Uterus (tissue), 4 donors: ENCODE data around the gene RGS1. TPM values are rescaled to one million over a fixed set of nuclear protein-coding genes. Genes with fewer than 3 reads are reported as not detected.

ENCODE experiments used
- DNase-seq, 2 donors: peaks; one replicate each; pipeline ENCODE4 v3.0.0-alpha.2; 2019 to 2020
- H3K27ac ChIP-seq, 2 donors: fragments of 200-600 bp; sonication (generic); 1 replicate in 1 of 2; 2 replicates in 1 of 2; pipeline ENCODE4 v1.5.1; 2016 to 2018
- H3K27me3 ChIP-seq, 2 donors: fragments of 200-600 bp; sonication (generic); one replicate each; pipeline ENCODE4 v1.5.1; 2018 to 2019; ENCODE audit warnings: control low read depth in 1 of 2
- H3K36me3 ChIP-seq, 2 donors: fragments of 200-600 bp; sonication (generic); one replicate each; pipeline ENCODE4 v1.5.1; 2019; ENCODE audit warnings: control low read depth in 1 of 2
- H3K4me1 ChIP-seq, 2 donors: fragments of 200-600 bp; sonication (generic); one replicate each; pipeline ENCODE4 v1.5.1; 2018 to 2019; ENCODE audit warnings: control low read depth in 1 of 2
- H3K4me3 ChIP-seq, 2 donors: fragments of 200-600 bp; sonication (generic); 1 replicate in 1 of 2; 2 replicates in 1 of 2; pipeline ENCODE4 v1.5.1; 2018 to 2019; ENCODE audit warnings: mild to moderate bottlenecking in 1 of 2
- H3K9me3 ChIP-seq, 2 donors: fragments of 200-600 bp; sonication (generic); one replicate each; pipeline ENCODE4 v1.5.1; 2019; ENCODE audit warnings: control low read depth in 1 of 2
- POLR2A ChIP-seq, 2 donors: fragments of 450-650 bp; IDR thresholded peaks; one replicate each; pipeline ENCODE4 v1.6.1; 2016; ENCODE audit warnings: antibody characterized with exemption in 2 of 2, mild to moderate bottlenecking in 1 of 2, moderate library complexity in 1 of 2
- intact Hi-C: fragments of 100-400 bp; cut with DNase I; formaldehyde crosslinking; loops from one replicate; pipeline ENCODE4 v1.15.1; 2023; ENCODE audit warnings: low total_unique reads
- total RNA-seq, 4 donors: library from RNA; depleted of rRNA in 3 of 4; stranded (reverse); fragments of >200 nt in 3 of 4; gene quantifications; one replicate each; pipeline versions ENCODE4 v1.1.0 to v1.2.4, GENCODE V29; 2014 to 2023
- TF ChIP-seq, protein P1 (sequence below), 4 experiments: fragments of 200-600 bp in 2 of 4; fragments of 450-650 bp in 2 of 4; sonication (generic) in 2 of 4; IDR thresholded peaks; one replicate each; pipeline ENCODE4 v1.5.1; 2016 to 2019; ENCODE audit warnings: antibody characterized with exemption in 4 of 4, mild to moderate bottlenecking in 2 of 4, moderate library complexity in 1 of 4
- donor health status: DM: yes; HTN: yes; CAD: no.

The RGS1 gene
- total RNA-seq, 4 donors from 2014 or later = 10.7 to 31.5 (median 23.7) TPM

DNA sequence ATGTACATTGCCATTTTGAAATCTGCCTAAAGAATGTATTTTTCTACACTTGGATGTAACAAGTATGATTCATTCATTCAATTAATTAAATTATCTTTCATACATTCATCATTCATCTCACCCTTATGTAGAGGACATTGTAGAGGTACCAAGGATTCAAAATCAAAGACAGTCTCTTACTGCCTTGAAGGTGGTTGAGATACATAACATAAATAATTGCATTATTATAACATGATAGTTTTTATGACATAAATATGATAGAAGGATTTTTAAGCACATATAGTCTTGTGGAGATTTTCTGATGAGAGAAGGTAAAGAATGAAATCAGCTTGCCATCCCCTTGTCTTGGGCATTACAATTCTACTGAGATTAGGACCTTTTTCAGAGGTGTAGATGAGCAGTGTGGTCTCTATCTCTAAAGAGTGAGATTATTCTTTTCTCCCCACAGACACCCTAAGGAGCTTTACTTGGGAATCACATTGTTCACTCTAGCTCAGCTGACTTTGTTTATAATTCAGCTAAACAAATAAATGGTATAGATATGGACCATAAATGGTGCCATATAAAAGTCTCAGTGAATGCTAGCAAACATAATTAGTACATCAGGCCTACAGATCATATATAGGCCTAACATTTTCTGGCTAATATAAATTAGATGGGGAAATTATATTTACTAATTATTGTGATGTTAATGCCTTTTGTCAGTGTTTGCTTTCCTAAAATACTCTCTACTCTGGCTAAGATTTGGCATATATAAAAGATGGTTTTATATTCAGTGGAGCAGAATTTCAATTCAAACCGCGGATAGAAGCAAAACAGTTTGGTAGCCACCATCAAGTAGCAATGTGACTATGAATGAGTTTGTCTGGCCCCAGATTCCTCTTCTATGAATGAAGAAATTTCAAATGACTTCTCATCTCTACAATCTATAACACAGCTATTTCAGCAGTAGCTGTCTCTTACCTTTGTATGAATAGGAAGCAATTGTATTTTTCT is 1.9 kb downstream of the RGS1 start:
- H3K9me3 ChIP-seq = no peaks in the 10 kb centered on the region
- TF ChIP-seq, protein P1, sequence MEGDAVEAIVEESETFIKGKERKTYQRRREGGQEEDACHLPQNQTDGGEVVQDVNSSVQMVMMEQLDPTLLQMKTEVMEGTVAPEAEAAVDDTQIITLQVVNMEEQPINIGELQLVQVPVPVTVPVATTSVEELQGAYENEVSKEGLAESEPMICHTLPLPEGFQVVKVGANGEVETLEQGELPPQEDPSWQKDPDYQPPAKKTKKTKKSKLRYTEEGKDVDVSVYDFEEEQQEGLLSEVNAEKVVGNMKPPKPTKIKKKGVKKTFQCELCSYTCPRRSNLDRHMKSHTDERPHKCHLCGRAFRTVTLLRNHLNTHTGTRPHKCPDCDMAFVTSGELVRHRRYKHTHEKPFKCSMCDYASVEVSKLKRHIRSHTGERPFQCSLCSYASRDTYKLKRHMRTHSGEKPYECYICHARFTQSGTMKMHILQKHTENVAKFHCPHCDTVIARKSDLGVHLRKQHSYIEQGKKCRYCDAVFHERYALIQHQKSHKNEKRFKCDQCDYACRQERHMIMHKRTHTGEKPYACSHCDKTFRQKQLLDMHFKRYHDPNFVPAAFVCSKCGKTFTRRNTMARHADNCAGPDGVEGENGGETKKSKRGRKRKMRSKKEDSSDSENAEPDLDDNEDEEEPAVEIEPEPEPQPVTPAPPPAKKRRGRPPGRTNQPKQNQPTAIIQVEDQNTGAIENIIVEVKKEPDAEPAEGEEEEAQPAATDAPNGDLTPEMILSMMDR (IDR thresholded peaks at IDR 0.05) = no peak
- no peak for TF ChIP-seq POLR2A (IDR thresholded peaks at IDR 0.05)
- H3K4me3 ChIP-seq = no peak overlapping the region
- no peaks in the 10 kb centered on the region for H3K4me1 ChIP-seq
- no peaks in the 10 kb centered on the region for H3K27me3 ChIP-seq
- H3K36me3 ChIP-seq = no peaks in the 10 kb centered on the region
- H3K27ac ChIP-seq = no peak overlapping the region
- intact Hi-C loops = no loop called here
- no peak for DNase-seq

DNA sequence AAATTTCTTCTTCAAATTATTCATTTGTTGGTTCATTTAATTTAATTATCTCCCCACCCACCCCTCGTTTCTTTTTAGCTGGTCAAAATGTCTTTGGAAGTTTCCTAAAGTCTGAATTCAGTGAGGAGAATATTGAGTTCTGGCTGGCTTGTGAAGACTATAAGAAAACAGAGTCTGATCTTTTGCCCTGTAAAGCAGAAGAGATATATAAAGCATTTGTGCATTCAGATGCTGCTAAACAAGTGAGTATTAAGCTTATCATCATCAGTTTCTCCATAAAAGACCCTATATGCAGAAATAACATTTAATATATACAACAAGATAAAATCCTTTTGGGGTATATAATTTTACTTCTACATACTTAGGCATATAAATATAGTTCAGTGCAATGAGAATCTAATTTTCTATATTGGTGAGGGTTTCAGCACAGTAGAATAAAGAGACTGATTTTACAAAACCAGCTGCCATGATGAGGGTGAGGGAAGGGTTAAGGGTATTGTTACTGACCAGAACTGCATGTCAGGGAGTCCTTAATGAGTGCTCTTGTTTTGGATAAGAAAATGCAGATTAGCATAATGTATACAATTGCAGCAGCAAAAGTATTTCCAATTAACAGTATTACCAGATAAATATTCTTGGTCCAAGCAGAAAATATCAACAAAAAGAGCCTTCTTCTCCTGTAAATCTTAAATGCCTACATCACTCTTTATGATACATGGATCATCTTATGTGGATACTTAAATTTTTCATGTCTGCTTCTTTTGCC is 2.8 kb downstream of the RGS1 start:
- Histone ChIP-seq H3K4me1 (no peaks in the 10 kb centered on the region), H3K9me3 (no peaks in the 10 kb centered on the region), H3K4me3 (no peak overlapping the region), H3K27ac (no peak overlapping the region), H3K27me3 (no peaks in the 10 kb centered on the region), H3K36me3 (no peaks in the 10 kb centered on the region)
- TF ChIP-seq, protein P1 (IDR thresholded peaks at IDR 0.05) = no peak
- intact Hi-C loops = no loop called here
- DNase-seq = no peak

DNA sequence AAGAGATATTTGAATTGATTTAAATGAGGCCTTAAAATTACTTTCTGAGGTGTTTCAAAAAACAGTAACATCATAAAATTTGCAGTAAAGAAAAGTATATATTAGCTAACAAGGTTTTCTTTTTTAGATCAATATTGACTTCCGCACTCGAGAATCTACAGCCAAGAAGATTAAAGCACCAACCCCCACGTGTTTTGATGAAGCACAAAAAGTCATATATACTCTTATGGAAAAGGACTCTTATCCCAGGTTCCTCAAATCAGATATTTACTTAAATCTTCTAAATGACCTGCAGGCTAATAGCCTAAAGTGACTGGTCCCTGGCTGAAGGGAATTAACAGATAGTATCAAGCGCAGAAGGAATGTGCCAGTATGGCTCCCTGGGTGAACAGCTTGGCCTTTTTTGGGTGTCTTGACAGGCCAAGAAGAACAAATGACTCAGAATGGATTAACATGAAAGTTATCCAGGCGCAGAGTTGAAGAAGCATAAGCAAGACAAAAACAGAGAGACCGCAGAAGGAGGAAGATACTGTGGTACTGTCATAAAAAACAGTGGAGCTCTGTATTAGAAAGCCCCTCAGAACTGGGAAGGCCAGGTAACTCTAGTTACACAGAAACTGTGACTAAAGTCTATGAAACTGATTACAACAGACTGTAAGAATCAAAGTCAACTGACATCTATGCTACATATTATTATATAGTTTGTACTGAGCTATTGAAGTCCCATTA is 3.6 kb downstream of the RGS1 start:
- intact Hi-C loops = no loop called here
- Histone ChIP-seq H3K36me3 (no peaks in the 10 kb centered on the region), H3K27ac (no peak overlapping the region), H3K4me1 (no peaks in the 10 kb centered on the region), H3K27me3 (no peaks in the 10 kb centered on the region), H3K4me3 (no peak overlapping the region), H3K9me3 (no peaks in the 10 kb centered on the region)
- DNase-seq = no peak
- TF ChIP-seq, protein P1 (IDR thresholded peaks at IDR 0.05) = no peak
- TF ChIP-seq POLR2A (IDR thresholded peaks at IDR 0.05) = no peak

DNA sequence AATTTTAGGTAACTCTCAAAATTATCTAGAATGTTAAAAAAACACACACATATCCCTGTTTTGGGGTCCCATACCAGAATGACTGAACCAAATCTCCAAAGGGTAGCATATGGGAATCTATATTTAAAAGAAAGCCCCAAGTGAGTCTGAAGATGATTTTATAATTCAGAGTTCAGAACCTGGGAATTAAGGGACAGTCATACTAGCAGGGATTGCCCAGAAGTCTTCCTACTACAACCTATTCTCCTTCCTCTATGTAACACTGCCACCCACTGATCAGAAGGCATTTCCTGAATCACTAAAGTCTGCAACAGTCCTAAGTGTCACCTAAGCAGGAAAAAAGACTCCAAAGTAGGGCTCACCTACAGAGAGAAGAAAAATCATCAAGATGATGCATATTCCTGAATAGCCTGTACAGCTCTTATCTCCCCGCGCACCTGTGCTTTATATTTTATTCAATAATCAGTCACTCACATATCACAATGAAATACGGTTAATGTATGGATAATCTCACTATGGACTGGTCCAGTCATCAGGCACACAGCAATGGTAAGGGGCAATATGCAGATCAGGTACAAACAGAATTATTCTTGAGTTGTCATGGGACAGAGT is 4.9 kb downstream of the RGS1 start:
- TF ChIP-seq, protein P1 (IDR thresholded peaks at IDR 0.05) = peak; percentile 4 to 35 (median 20)
- TF ChIP-seq POLR2A (IDR thresholded peaks at IDR 0.05) = no peak
- no peaks in the 10 kb centered on the region for H3K9me3 ChIP-seq
- no peak overlapping the region for H3K4me3 ChIP-seq
- no peak overlapping the region for H3K27ac ChIP-seq
- H3K36me3 ChIP-seq = no peaks in the 10 kb centered on the region
- no peaks in the 10 kb centered on the region for H3K27me3 ChIP-seq
- DNase-seq = no peak
- intact Hi-C loops = no loop called here
- H3K4me1 ChIP-seq = no peaks in the 10 kb centered on the region
